ENCODE measurements around the gene LETMD1.
"Not testable (repeated sequence)": the region's sequence is repeated elsewhere in the genome, so short reads cannot be mapped to it uniquely, and the experiment has no call there.

LETMD1 gene

GRCh38 chr12:51047655-51048540 is at the start of gene LETMD1:
LETMD1 (plus strand) TSS chr12:51048327; CDS start chr12:51048357, 30 bp downstream.
- DNase-seq (peak; percentile 89), ATAC-seq (peak; percentile 99)

GRCh38 chr12:50999093-50999492 is 49.0 kb upstream of the LETMD1 start:
- DNase-seq (no peak), ATAC-seq (no peak)

- ATAC-seq (peak; percentile 57), DNase-seq (no peak)
These were observed 47.9 kb upstream of the LETMD1 start for GRCh38 chr12:51000245-51000644.

- DNase-seq (no peak), ATAC-seq (no peak)
These were observed 46.3 kb upstream of the LETMD1 start for GRCh38 chr12:51001799-51002198.

GRCh38 chr12:51004504-51004903 is 43.6 kb upstream of the LETMD1 start:
- DNase-seq = no peak
- ATAC-seq = no peak

- ATAC-seq (no peak), DNase-seq (no peak)
These were observed 43.1 kb upstream of the LETMD1 start for GRCh38 chr12:51005030-51005429.

GRCh38 chr12:51005671-51006070 is 42.5 kb upstream of the LETMD1 start:
- DNase-seq = no peak
- ATAC-seq = no peak

GRCh38 chr12:51008329-51009055 is 39.6 kb upstream of the LETMD1 start:
- no peak for DNase-seq

GRCh38 chr12:51009056-51009440 is 39.1 kb upstream of the LETMD1 start:
- peak; percentile 93 for ATAC-seq
- DNase-seq = peak; percentile 48

More at GRCh38 chr12:51008329-51009055, 39.6 kb upstream of the LETMD1 start:
- no peak for ATAC-seq

- peak; percentile 51 for ATAC-seq
These were observed 36.2 kb upstream of the LETMD1 start for GRCh38 chr12:51011955-51012354.

GRCh38 chr12:51012570-51013236 is 35.4 kb upstream of the LETMD1 start:
- ATAC-seq (no peak), DNase-seq (no peak)

More at GRCh38 chr12:51011955-51012354, 36.2 kb upstream of the LETMD1 start:
- DNase-seq = no peak

GRCh38 chr12:51013441-51013840 is 34.7 kb upstream of the LETMD1 start:
- ATAC-seq = no peak

GRCh38 chr12:51014467-51014866 is 33.7 kb upstream of the LETMD1 start:
- ATAC-seq, DNase-seq: not testable (repeated sequence)

More at GRCh38 chr12:51013441-51013840, 34.7 kb upstream of the LETMD1 start:
- DNase-seq = no peak

GRCh38 chr12:51017452-51017851 is 30.7 kb upstream of the LETMD1 start:
- no peak for DNase-seq
- no peak for ATAC-seq

- ATAC-seq (no peak), DNase-seq (no peak)
These were observed 29.2 kb upstream of the LETMD1 start for GRCh38 chr12:51018956-51019355.

GRCh38 chr12:51019927-51020326 is 28.2 kb upstream of the LETMD1 start:
- DNase-seq = no peak
- ATAC-seq = no peak

- ATAC-seq (no peak), DNase-seq (no peak)
These were observed 27.5 kb upstream of the LETMD1 start for GRCh38 chr12:51020448-51021182.

- DNase-seq = no peak
- ATAC-seq = no peak
These were observed 26.4 kb upstream of the LETMD1 start for GRCh38 chr12:51021694-51022093.

- DNase-seq = no peak
- no peak for ATAC-seq
These were observed 24.3 kb upstream of the LETMD1 start for GRCh38 chr12:51023625-51024382.

- no peak for DNase-seq
These were observed 22.7 kb upstream of the LETMD1 start for GRCh38 chr12:51025338-51025835.

More at GRCh38 chr12:51025338-51025835, 22.7 kb upstream of the LETMD1 start:
- no peak for ATAC-seq

All from stimulated activated naive CD8-positive, alpha-beta T cell treated with anti-CD3 and anti-CD28 coated beads, Interleukin-15, Interleukin-2, amounts not matched to agents 100 U/mL and 50 U/mL, for 24 hours (primary cell).